ENCODE data around the gene C3orf33. TPM values are rescaled to one million over a fixed set of nuclear protein-coding genes. Genes with fewer than 3 reads are reported as not detected.

The C3orf33 gene
- total RNA-seq, 4 donors from 2014 or later, result 0.59 to 2.6 (median 2.0) TPM

DNA sequence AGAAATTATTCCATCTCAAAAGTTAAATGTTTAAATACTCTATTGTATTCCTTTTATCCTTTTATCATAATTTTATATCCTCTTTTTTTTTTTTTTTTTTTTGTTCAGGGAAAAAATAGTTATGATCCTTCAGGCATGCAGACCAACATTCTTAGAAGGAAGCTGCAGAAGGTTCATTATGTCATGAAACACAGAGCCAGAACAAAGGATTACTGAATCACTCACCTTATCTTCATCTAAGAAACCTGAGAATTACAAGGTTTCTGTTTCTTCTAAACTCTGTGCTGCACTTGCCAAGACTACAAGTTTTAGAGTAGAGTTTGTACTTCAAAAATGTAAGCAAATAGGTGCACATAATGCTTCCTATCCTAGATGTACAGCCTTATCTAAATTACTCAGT lies 64.5 kb downstream of the C3orf33 start:
- no peak for TF ChIP-seq CTCF (IDR thresholded peaks at IDR 0.05)
- TF ChIP-seq POLR2A (IDR thresholded peaks at IDR 0.05), result no peak
- no peak overlapping the region for H3K4me3 ChIP-seq (ENCODE audit: low read depth, poor library complexity, severe bottlenecking)
- intact Hi-C loops (cut with DNase I; ENCODE audit: low total_unique reads), result no loop called here
- no peak for DNase-seq (ENCODE audit: low spot score in 2 of 2)

DNA sequence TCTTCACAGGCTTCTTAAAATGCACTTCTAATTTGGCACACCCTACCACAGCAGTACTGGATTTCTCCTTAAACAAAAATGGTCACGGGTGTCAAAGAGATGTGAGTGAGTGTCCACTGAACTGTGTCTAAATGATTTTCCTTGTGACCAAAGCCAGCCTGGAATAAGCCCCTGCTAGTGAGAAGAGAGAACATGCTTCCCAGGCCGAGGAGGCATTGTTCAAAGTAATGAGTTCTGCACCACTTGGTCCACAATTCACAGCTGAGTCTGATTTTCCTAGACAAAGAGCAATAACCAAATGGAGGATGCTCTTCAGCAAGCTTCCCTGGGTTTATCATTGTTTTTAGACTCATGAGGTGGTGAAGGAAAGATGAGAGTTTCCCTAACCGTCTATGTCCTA lies 65.0 kb downstream of the C3orf33 start:
- H3K4me3 ChIP-seq (ENCODE audit: low read depth, poor library complexity, severe bottlenecking), result no peak overlapping the region
- DNase-seq (ENCODE audit: low spot score in 2 of 2), result no peak
- WGBS, 2 donors, result 83 to 86% methylated on average over 3 of the region's 3 CpGs
- TF ChIP-seq CTCF (IDR thresholded peaks at IDR 0.05) (no peak), POLR2A (IDR thresholded peaks at IDR 0.05) (no peak)
- intact Hi-C loops (cut with DNase I; ENCODE audit: low total_unique reads), result no loop called here

GRCh38 chr3:155739154-155739553 lies 66.9 kb downstream of the C3orf33 start:
- no peak for TF ChIP-seq POLR2A (IDR thresholded peaks at IDR 0.05)
- TF ChIP-seq CTCF (IDR thresholded peaks at IDR 0.05), result no peak
- WGBS, 2 donors, result 30 to 34% methylated on average over 5 of the region's 5 CpGs

GRCh38 chr3:155738580-155739076 lies 67.5 kb downstream of the C3orf33 start:
- no peak for TF ChIP-seq CTCF (IDR thresholded peaks at IDR 0.05)
- no peak for TF ChIP-seq POLR2A (IDR thresholded peaks at IDR 0.05)
- no peak overlapping the region for H3K4me3 ChIP-seq (ENCODE audit: low read depth, poor library complexity, severe bottlenecking)
- DNase-seq (ENCODE audit: low spot score in 2 of 2), result no peak
- intact Hi-C loops (cut with DNase I; ENCODE audit: low total_unique reads), result no loop called here
- WGBS, 2 donors, result 91 to 94% methylated on average over 13 of the region's 13 CpGs

More at GRCh38 chr3:155739154-155739553, 66.9 kb downstream of the C3orf33 start:
- DNase-seq (ENCODE audit: low spot score in 2 of 2), result no peak
- no peak overlapping the region for H3K4me3 ChIP-seq (ENCODE audit: low read depth, poor library complexity, severe bottlenecking)
- intact Hi-C loops (cut with DNase I; ENCODE audit: low total_unique reads), result no loop called here

DNA sequence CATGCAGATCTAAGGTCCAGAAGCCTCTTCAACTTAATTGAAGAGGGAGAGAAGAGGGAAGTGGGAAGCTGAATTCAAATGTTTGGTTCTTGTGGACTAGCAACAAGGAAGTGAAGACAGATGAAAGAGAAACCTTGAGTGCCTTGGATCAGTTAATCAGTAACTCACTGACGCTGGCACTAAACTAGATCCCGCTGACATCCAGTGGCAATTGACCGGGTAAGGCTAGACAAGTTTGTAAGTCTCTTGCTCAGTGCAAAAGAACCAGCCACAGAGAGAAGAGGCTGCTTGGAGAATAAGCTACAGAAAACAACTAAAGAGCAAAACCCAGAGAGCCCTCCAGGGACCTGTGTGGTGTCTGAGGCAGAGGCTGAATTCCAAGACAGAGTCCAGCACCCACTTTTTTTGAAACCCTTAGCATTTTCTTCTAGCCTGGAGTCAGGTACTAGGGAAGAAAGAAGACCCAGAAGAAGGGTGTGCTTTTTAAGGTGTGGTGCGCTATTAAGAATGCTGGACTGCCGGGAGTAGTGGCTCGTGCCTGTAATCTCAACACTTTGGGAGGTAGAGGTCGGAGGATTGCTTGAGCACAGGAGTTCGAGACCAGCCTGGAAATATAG lies 68.1 kb downstream of the C3orf33 start:
- no peak for TF ChIP-seq POLR2A (IDR thresholded peaks at IDR 0.05)
- no peak for TF ChIP-seq CTCF (IDR thresholded peaks at IDR 0.05)

GRCh38 chr3:155736381-155736780 lies 69.7 kb downstream of the C3orf33 start:
- no peak for DNase-seq (ENCODE audit: low spot score in 2 of 2)
- no peak for TF ChIP-seq POLR2A (IDR thresholded peaks at IDR 0.05)
- TF ChIP-seq CTCF (IDR thresholded peaks at IDR 0.05), result no peak
- WGBS, 2 donors, result 57 to 62% methylated on average over 4 of the region's 4 CpGs
- intact Hi-C loops (cut with DNase I; ENCODE audit: low total_unique reads), result no loop called here
- H3K4me3 ChIP-seq (ENCODE audit: low read depth, poor library complexity, severe bottlenecking), result no peak overlapping the region

More for the DNA sequence above, 68.1 kb downstream of the C3orf33 start:
- H3K4me3 ChIP-seq (ENCODE audit: low read depth, poor library complexity, severe bottlenecking), result no peak overlapping the region
- WGBS, 2 donors, result 65 to 75% methylated on average over 8 of the region's 8 CpGs
- intact Hi-C loops (cut with DNase I; ENCODE audit: low total_unique reads), result no loop called here
- no peak for DNase-seq (ENCODE audit: low spot score in 2 of 2)

Measured in lower leg skin (tissue), 4 donors.